IMR-90 (cell line): ENCODE measurements around the gene SRSF10. TPM values are rescaled to one million over a fixed set of nuclear protein-coding genes. Genes with fewer than 3 reads are reported as not detected.

ENCODE experiments used
- ATAC-seq: fragments of 200-7000 bp; cut with Tn5 transposase; 2 replicates; pipeline ENCODE4 v1.9.1; 2020; ENCODE audit warnings: low read depth, mild to moderate bottlenecking, moderate library complexity
- BruUV-seq: library from RNA; stranded (reverse); fragments of 400-500 nt; replicated peaks from 2 replicates; lab custom pipeline; 2021; lab: Mats Ljungman, UMichigan
- CTCF ChIA-PET: fragments of 300-600 bp; formaldehyde crosslinking; extraction: SDS; loops from one replicate; lab custom pipeline; 2021; ENCODE audit warnings: antibody characterized with exemption; lab: Yijun Ruan, JAX
- POLR2A ChIA-PET: fragments of 300-600 bp; sonication (Branson Sonifier 250); formaldehyde crosslinking; loops from one replicate; lab custom pipeline; 2022; ENCODE audit warnings: antibody characterized with exemption; ENCODE audit not compliant: unreplicated experiment; lab: Charles Lee
- DNase-seq: peaks from one replicate; pipeline ENCODE4 v3.0.0; 2013
- H2AFZ ChIP-seq: replicated peaks from 2 replicates; pipeline ENCODE3; 2013; ENCODE audit warnings: low read length, mild to moderate bottlenecking; ENCODE audit not compliant: poor library complexity
- H2AK5ac ChIP-seq: 2 replicates; pipeline ENCODE4 v1.6.1; 2013; ENCODE audit warnings: low read depth, low read length, inconsistent platforms
- H2AK9ac ChIP-seq: replicated peaks from 2 replicates; pipeline ENCODE3; 2013; ENCODE audit warnings: mild to moderate bottlenecking, low read depth, low read length, moderate library complexity; ENCODE audit not compliant: poor library complexity
- H2BK120ac ChIP-seq: 2 replicates; pipeline ENCODE4 v1.6.1; 2013; ENCODE audit warnings: low read depth, low read length, inconsistent platforms
- H2BK15ac ChIP-seq: 3 replicates; pipeline ENCODE4 v1.6.1; 2013; ENCODE audit warnings: low read depth, low read length, inconsistent platforms
- H2BK20ac ChIP-seq: 2 replicates; pipeline ENCODE4 v1.6.1; 2013; ENCODE audit warnings: low read depth, mild to moderate bottlenecking, inconsistent platforms, low read length, moderate library complexity
- H2BK5ac ChIP-seq: 2 replicates; pipeline ENCODE4 v1.6.1; 2013; ENCODE audit warnings: mild to moderate bottlenecking, low read depth, low read length, inconsistent platforms; ENCODE audit not compliant: poor library complexity, severe bottlenecking
- H3K14ac ChIP-seq: replicated peaks from 2 replicates; pipeline ENCODE4 v1.6.1; 2013; ENCODE audit warnings: low read depth, low read length, inconsistent platforms
- H3K18ac ChIP-seq: 2 replicates; pipeline ENCODE4 v1.6.1; 2013; ENCODE audit warnings: low read depth, low read length, control low read depth
- H3K23ac ChIP-seq: 2 replicates; pipeline ENCODE4 v1.6.1; 2013; ENCODE audit warnings: low read depth, low read length, inconsistent platforms
- H3K27ac ChIP-seq: 2 replicates; pipeline ENCODE4 v1.5.1; 2013; ENCODE audit warnings: mild to moderate bottlenecking, control low read depth, low read length; ENCODE audit not compliant: insufficient read depth
- H3K27me3 ChIP-seq: 2 replicates; pipeline ENCODE4 v1.6.1; 2013; ENCODE audit warnings: low read length; ENCODE audit not compliant: control insufficient read depth, insufficient read depth
- H3K36me3 ChIP-seq: 2 replicates; pipeline ENCODE4 v1.6.1; 2013; ENCODE audit warnings: low read length, mixed read lengths; ENCODE audit not compliant: control insufficient read depth, insufficient read depth
- H3K4ac ChIP-seq: 2 replicates; pipeline ENCODE4 v1.6.1; 2013; ENCODE audit warnings: low read depth, low read length, inconsistent platforms
- H3K4me1 ChIP-seq: 2 replicates; pipeline ENCODE4 v1.6.1; 2013; ENCODE audit warnings: low read length, mixed read lengths; ENCODE audit not compliant: control insufficient read depth, insufficient read depth
- H3K4me2 ChIP-seq: 2 replicates; pipeline ENCODE4 v1.6.1; 2013; ENCODE audit warnings: low read depth, mild to moderate bottlenecking, control low read depth, low read length, moderate library complexity
- H3K4me3 ChIP-seq: 2 replicates; pipeline ENCODE4 v1.5.1; 2013; ENCODE audit warnings: low read depth, mild to moderate bottlenecking, control low read depth, low read length, moderate library complexity; ENCODE audit not compliant: insufficient read depth
- H3K56ac ChIP-seq: 2 replicates; pipeline ENCODE4 v1.6.1; 2013; ENCODE audit warnings: low read length, inconsistent platforms; ENCODE audit not compliant: insufficient read depth; ENCODE audit errors: extremely low read depth
- H3K79me1 ChIP-seq, 2 experiments: 2 replicates each; pipeline ENCODE4 v1.6.1; 2013; ENCODE audit warnings: low read length in 2 of 2, inconsistent platforms in 1 of 2, low read depth in 1 of 2
- H3K9ac ChIP-seq: 2 replicates; pipeline ENCODE4 v1.6.1; 2013; ENCODE audit warnings: low read depth, low read length, control low read depth
- H3K9me1 ChIP-seq: 2 replicates; pipeline ENCODE4 v1.6.1; 2013; ENCODE audit warnings: low read length, inconsistent platforms; ENCODE audit not compliant: insufficient read depth
- H3K9me3 ChIP-seq: 2 replicates; pipeline ENCODE4 v1.6.1; 2013; ENCODE audit warnings: low read length; ENCODE audit not compliant: control insufficient read depth, insufficient read depth
- H4K20me1 ChIP-seq: 2 replicates; pipeline ENCODE4 v1.6.1; 2013; ENCODE audit warnings: low read length, inconsistent platforms; ENCODE audit not compliant: insufficient read depth
- H4K5ac ChIP-seq: 2 replicates; pipeline ENCODE4 v1.6.1; 2013; ENCODE audit warnings: mild to moderate bottlenecking, low read depth, low read length, control low read depth
- H4K8ac ChIP-seq, 2 experiments: 2 replicates each; pipeline ENCODE4 v1.6.1; 2013; ENCODE audit warnings: low read depth in 2 of 2, low read length in 2 of 2, control low read depth in 1 of 2, inconsistent platforms in 1 of 2
- H4K91ac ChIP-seq: 2 replicates; pipeline ENCODE4 v1.6.1; 2013; ENCODE audit warnings: low read depth, low read length, inconsistent platforms; ENCODE audit not compliant: insufficient read depth
- BHLHE40 ChIP-seq: fragments of 150-350 bp; IDR thresholded peaks from 2 replicates; pipeline ENCODE4 v1.6.1; 2016; ENCODE audit warnings: mild to moderate bottlenecking, low read depth, low read length
- CEBPB ChIP-seq: IDR thresholded peaks from 2 replicates; pipeline ENCODE4 v1.6.1; 2012; ENCODE audit warnings: low read depth, low read length, improper control_type of control experiment
- CHD1 ChIP-seq: IDR thresholded peaks from 2 replicates; pipeline ENCODE4 v1.6.1; 2012; ENCODE audit warnings: low read depth, low read length, improper control_type of control experiment
- FOS ChIP-seq: fragments of 150-350 bp; IDR thresholded peaks from 2 replicates; pipeline ENCODE4 v1.6.1; 2016; ENCODE audit warnings: low read depth, low read length
- MAFK ChIP-seq: IDR thresholded peaks from 2 replicates; pipeline ENCODE4 v1.6.1; 2012; ENCODE audit warnings: low read depth, low read length, improper control_type of control experiment
- MAZ ChIP-seq: IDR thresholded peaks from 2 replicates; pipeline ENCODE4 v1.6.1; 2012; ENCODE audit warnings: low read depth, mild to moderate bottlenecking, low read length, improper control_type of control experiment, moderate library complexity, borderline replicate concordance
- MXI1 ChIP-seq: IDR thresholded peaks from 2 replicates; pipeline ENCODE4 v1.6.1; 2012; ENCODE audit warnings: low read depth, mild to moderate bottlenecking, low read length, moderate library complexity, borderline replicate concordance
- NFE2L2 ChIP-seq: fragments of 150-350 bp; IDR thresholded peaks from 2 replicates; pipeline ENCODE4 v1.6.1; 2016; ENCODE audit warnings: low read depth, mild to moderate bottlenecking, low read length
- POLR2A ChIP-seq: IDR thresholded peaks from 2 replicates; pipeline ENCODE4 v1.6.1; 2012; ENCODE audit warnings: mild to moderate bottlenecking, low read depth, low read length
- RAD21 ChIP-seq: IDR thresholded peaks from 2 replicates; pipeline ENCODE4 v1.6.1; 2012; ENCODE audit warnings: low read length, improper control_type of control experiment
- RCOR1 ChIP-seq: IDR thresholded peaks from 2 replicates; pipeline ENCODE4 v1.6.1; 2012; ENCODE audit warnings: mild to moderate bottlenecking, low read length, improper control_type of control experiment; ENCODE audit not compliant: insufficient replicate concordance
- RFX5 ChIP-seq: IDR thresholded peaks from 2 replicates; pipeline ENCODE4 v1.8.0; 2012; ENCODE audit warnings: low read depth, mild to moderate bottlenecking, low read length, moderate library complexity
- SMC3 ChIP-seq: fragments of 150-350 bp; IDR thresholded peaks from 2 replicates; pipeline ENCODE4 v1.6.1; 2016; ENCODE audit warnings: low read depth, mild to moderate bottlenecking, antibody characterized with exemption, low read length, moderate library complexity
- WGBS, 2 experiments: methylation state at CpG; one replicate each; pipeline versions ENCODE4 v1.1.5 to v1.1.7; 2013; ENCODE audit warnings: missing lambda C conversion rate in 2 of 2; ENCODE audit not compliant: insufficient read length in 1 of 2; ENCODE audit errors: extremely low coverage in 2 of 2; 5-methylcytosine and 5-hydroxymethylcytosine counted together
- dilution Hi-C: fragments of 300-500 bp; cut with HindIII; formaldehyde crosslinking; loops from one replicate; pipeline ENCODE4 v1.14.3; 2018; ENCODE audit warnings: low sequenced_read_pairs; ENCODE audit not compliant: unreplicated experiment
- in situ Hi-C: fragments of 300-500 bp; cut with MboI; formaldehyde crosslinking; loops from 3 replicates; pipeline ENCODE4 v1.14.3; 2019; ENCODE audit warnings: low sequenced_read_pairs, inconsistent platforms, mixed read lengths
- intact Hi-C: fragments of 100-400 bp; cut with micrococcal nuclease; formaldehyde crosslinking; loops from 2 replicates; pipeline ENCODE4 v1.10.0; 2022
- polyA plus RNA-seq, 3 experiments: library from polyadenylated mRNA; depleted of rRNA; stranded (reverse); fragments of >200 nt; gene quantifications; 2 replicates each; pipeline ENCODE4 v1.2.3, GENCODE V29; 2012; ENCODE audit warnings: low replicate concordance in 1 of 3
- total RNA-seq: library from RNA; depleted of rRNA; stranded (reverse); fragments of >200 nt; gene quantifications from 2 replicates; pipeline ENCODE4 v1.2.3, GENCODE V29; 2012
- TF ChIP-seq, protein P1 (sequence below): fragments of 150-350 bp; IDR thresholded peaks from 2 replicates; pipeline ENCODE4 v1.6.1; 2017; ENCODE audit warnings: mild to moderate bottlenecking, antibody characterized with exemption, low read length, low read depth
- TF ChIP-seq, protein P2 (sequence below): fragments of 150-350 bp; IDR thresholded peaks from 2 replicates; pipeline ENCODE4 v1.6.1; 2016; ENCODE audit warnings: low read depth, mild to moderate bottlenecking, low read length, moderate library complexity, borderline replicate concordance
- TF ChIP-seq, protein P3 (sequence below): conservative IDR thresholded peaks from 2 replicates; pipeline ENCODE4 v1.5.1; 2012; ENCODE audit warnings: mild to moderate bottlenecking, low read depth, low read length, improper control_type of control experiment

Gene SRSF10
- total and polyA plus RNA-seq, 2 of the 4 experiments (the other 2 are of a cell fraction) = 90.1 to 110 TPM

DNA sequence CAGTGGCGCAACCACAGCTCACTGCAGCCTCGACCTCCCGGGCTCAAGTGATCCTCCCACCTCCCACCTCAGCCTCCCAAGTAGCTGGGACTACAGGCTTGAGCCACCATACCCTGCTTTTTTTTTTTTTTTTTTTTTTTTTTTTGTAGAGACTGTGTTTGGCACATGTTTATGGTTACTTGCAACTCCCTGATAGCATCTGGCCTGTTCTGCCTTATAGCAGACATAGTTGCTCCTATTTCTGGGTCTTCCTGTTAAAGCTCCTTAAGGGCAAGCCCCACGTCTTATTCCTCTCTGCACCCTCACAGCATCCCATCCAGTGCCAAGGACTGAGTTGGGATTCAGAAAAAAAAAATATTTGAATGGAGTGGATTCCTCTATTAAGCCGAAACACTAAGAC lies 49.9 kb downstream of the SRSF10 start:
- ATAC-seq = no peak
- Histone ChIP-seq H4K91ac (no peak overlapping the region), H3K9me3 (no peaks in the 10 kb centered on the region), H3K27ac (no peak overlapping the region), H4K5ac (no peak overlapping the region), H3K27me3 (peaks cover 16% of the 10 kb centered on the region), H3K23ac (no peak overlapping the region), H3K4me2 (no peak overlapping the region), H3K36me3 (no peaks in the 10 kb centered on the region), H2BK120ac (no peak overlapping the region), H4K8ac (no peak overlapping the region), H3K4me3 (no peak overlapping the region), H3K56ac (no peak overlapping the region), H3K79me1 (no peaks in the 10 kb centered on the region), H2BK20ac (no peak overlapping the region), H3K9ac (no peak overlapping the region), H3K4me1 (no peaks in the 10 kb centered on the region), H3K9me1 (no peaks in the 10 kb centered on the region), H4K20me1 (no peaks in the 10 kb centered on the region), H2AK9ac (no peak overlapping the region), H2AFZ (no peak overlapping the region), H3K4ac (no peak overlapping the region), H3K18ac (no peak overlapping the region; the same call in 1 of the 2 replicates), H3K14ac (no peak overlapping the region), H2BK15ac (no peak overlapping the region), H2AK5ac (no peak overlapping the region), H2BK5ac (no peak overlapping the region)
- in situ Hi-C loops = no loop called here
- TF ChIP-seq, protein P1, sequence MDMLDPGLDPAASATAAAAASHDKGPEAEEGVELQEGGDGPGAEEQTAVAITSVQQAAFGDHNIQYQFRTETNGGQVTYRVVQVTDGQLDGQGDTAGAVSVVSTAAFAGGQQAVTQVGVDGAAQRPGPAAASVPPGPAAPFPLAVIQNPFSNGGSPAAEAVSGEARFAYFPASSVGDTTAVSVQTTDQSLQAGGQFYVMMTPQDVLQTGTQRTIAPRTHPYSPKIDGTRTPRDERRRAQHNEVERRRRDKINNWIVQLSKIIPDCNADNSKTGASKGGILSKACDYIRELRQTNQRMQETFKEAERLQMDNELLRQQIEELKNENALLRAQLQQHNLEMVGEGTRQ = no peak
- no peak for TF ChIP-seq RCOR1
- TF ChIP-seq POLR2A = no peak
- TF ChIP-seq MAZ = no peak
- no peak for TF ChIP-seq MAFK
- TF ChIP-seq, protein P2, sequence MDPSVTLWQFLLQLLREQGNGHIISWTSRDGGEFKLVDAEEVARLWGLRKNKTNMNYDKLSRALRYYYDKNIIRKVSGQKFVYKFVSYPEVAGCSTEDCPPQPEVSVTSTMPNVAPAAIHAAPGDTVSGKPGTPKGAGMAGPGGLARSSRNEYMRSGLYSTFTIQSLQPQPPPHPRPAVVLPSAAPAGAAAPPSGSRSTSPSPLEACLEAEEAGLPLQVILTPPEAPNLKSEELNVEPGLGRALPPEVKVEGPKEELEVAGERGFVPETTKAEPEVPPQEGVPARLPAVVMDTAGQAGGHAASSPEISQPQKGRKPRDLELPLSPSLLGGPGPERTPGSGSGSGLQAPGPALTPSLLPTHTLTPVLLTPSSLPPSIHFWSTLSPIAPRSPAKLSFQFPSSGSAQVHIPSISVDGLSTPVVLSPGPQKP = no peak
- TF ChIP-seq RAD21 = no peak
- no peak for TF ChIP-seq CHD1
- TF ChIP-seq MXI1 = no peak
- no peak for TF ChIP-seq BHLHE40
- no peak for TF ChIP-seq RFX5
- no peak for TF ChIP-seq NFE2L2
- TF ChIP-seq CEBPB = no peak
- TF ChIP-seq FOS = no peak
- no peak for TF ChIP-seq SMC3
- TF ChIP-seq, protein P3, sequence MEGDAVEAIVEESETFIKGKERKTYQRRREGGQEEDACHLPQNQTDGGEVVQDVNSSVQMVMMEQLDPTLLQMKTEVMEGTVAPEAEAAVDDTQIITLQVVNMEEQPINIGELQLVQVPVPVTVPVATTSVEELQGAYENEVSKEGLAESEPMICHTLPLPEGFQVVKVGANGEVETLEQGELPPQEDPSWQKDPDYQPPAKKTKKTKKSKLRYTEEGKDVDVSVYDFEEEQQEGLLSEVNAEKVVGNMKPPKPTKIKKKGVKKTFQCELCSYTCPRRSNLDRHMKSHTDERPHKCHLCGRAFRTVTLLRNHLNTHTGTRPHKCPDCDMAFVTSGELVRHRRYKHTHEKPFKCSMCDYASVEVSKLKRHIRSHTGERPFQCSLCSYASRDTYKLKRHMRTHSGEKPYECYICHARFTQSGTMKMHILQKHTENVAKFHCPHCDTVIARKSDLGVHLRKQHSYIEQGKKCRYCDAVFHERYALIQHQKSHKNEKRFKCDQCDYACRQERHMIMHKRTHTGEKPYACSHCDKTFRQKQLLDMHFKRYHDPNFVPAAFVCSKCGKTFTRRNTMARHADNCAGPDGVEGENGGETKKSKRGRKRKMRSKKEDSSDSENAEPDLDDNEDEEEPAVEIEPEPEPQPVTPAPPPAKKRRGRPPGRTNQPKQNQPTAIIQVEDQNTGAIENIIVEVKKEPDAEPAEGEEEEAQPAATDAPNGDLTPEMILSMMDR = no peak
- no CpG with 5 or more reads among the region's 5 CpGs for WGBS, 2 experiments
- DNase-seq = no peak
- no TSS peak for BruUV-seq
- ChIA-PET POLR2A (no interaction called here), CTCF (no interaction called here)
- intact Hi-C loops = no loop called here
- dilution Hi-C loops = no loop called here
